PC-3 (cell line): ENCODE measurements around the gene PREX1.

ENCODE experiments used
- EZH2 ChIP-seq: fragments of 300-600 bp; sonication (generic); IDR thresholded peaks from one replicate; pipeline ENCODE4 v1.6.1; 2017; ENCODE audit warnings: antibody characterized with exemption, mild to moderate bottlenecking, low read length; ENCODE audit not compliant: unreplicated experiment
- EZH2phosphoT487 ChIP-seq: fragments of 300-600 bp; sonication (generic); IDR thresholded peaks from 2 replicates; pipeline ENCODE4 v1.6.1; 2018; ENCODE audit warnings: mild to moderate bottlenecking, antibody characterized with exemption, low read length, borderline replicate concordance
- TF ChIP-seq, protein P1 (sequence below): fragments of 300-600 bp; sonication (generic); conservative IDR thresholded peaks from 2 replicates; pipeline ENCODE4 v1.5.1; 2017; ENCODE audit warnings: antibody characterized with exemption, low read depth, mild to moderate bottlenecking, low read length

DNA sequence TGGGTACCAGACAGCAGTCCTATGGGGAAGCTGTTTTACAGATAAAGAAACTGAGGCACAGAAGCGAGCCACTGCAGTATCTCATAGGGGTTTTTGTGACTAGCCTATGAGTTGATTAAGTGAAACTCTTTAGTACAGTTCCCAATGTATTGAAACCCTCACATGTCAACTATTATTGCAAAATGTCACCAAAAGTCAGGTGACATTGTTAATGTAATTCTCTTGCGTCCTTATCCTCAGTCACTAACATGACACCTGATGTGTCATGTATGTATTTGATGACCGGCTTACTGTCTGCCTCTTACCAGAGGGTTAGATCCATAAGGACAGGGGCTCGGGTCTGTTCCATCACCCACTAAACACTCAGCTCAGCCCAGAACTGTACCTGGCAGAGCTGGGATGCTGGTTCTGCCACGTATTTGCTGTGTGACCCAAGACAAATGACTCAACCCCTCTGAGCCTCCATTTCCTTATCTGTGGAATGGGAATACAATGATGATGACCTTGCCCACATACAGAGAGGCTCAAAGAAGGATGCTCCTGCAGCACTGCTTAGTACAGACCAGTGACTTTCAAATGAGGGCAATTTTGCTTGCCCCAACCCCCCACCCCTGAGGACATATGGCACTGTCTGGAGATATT, 32.9 kb downstream of the PREX1 start:
- TF ChIP-seq, protein P1, sequence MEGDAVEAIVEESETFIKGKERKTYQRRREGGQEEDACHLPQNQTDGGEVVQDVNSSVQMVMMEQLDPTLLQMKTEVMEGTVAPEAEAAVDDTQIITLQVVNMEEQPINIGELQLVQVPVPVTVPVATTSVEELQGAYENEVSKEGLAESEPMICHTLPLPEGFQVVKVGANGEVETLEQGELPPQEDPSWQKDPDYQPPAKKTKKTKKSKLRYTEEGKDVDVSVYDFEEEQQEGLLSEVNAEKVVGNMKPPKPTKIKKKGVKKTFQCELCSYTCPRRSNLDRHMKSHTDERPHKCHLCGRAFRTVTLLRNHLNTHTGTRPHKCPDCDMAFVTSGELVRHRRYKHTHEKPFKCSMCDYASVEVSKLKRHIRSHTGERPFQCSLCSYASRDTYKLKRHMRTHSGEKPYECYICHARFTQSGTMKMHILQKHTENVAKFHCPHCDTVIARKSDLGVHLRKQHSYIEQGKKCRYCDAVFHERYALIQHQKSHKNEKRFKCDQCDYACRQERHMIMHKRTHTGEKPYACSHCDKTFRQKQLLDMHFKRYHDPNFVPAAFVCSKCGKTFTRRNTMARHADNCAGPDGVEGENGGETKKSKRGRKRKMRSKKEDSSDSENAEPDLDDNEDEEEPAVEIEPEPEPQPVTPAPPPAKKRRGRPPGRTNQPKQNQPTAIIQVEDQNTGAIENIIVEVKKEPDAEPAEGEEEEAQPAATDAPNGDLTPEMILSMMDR: no peak
- no peak for TF ChIP-seq EZH2
- no peak for TF ChIP-seq EZH2phosphoT487
